Stimulated activated CD8-positive, alpha-beta memory T cell treated with anti-CD3 and anti-CD28 coated beads, Interleukin-4, amount 100 ng/mL, for 48 hours (primary cell): ENCODE data around the gene HSPA4.
"Not testable (repeated sequence)": the region's sequence is repeated elsewhere in the genome, so short reads cannot be mapped to it uniquely, and the experiment has no call there.

Experiments
- DNase-seq: peaks from one replicate; pipeline ENCODE4 v3.0.0-alpha.2; 2020

HSPA4 gene

DNA sequence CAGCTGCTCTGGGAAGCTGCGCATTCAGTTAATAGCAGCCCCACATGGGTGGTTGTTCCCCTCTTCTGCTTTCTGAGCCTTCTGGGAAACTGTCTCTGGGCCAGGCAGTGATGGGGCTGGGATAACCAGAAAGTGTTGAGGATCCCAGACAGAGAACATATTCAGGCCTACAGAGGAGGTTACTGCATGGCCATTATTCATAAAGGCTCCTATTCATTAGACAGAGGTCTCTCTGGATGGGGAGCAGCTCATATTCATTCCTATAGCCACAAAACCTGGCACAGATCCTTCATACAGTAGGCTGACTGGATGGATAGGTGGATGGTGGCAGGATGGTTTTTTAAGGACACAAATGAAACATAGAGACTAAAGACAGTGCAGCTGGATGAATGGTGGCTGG lies 76.3 kb downstream of the HSPA4 start:
- peak; percentile 3 for DNase-seq

DNA sequence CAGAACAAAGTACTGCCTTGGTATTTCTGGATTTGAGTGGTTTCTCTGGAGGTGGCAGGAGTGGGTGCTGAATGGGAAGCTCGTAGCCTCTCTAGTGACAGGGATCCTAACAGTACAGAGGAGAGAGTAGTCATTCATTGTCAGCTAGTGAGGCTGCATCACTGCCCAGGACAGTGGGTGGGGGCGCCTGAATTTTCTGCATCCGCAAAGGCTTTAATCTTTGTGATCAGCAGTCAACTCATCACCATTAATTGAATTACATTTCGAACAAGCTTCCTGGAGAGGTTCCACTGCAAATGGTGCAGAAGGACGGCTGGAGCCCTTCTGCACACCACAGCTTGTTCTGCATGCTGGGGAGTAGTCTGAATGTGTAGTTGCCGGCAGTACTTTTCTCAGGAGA lies 77.5 kb downstream of the HSPA4 start:
- peak; percentile 2 for DNase-seq

DNA sequence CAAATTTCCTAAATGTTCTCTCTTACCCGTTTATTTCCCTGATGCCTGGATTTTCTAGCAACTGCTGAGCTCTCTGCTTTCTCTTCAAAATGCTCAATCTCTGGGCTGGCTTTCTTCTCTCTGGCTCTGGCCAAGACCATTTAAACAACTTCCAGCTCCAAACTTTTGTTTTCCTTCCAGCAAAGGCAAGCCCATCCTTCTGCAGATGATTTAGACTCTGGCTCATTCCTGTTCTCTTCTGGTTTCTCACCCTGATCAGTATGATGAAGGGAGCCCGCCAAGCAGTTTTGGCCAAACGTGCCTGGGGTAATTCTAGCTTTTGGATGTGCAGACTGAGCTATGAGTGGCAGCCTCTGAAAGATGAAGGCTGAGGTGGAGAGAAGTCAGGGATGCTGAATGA lies 78.1 kb downstream of the HSPA4 start:
- DNase-seq: peak; percentile 8

DNA sequence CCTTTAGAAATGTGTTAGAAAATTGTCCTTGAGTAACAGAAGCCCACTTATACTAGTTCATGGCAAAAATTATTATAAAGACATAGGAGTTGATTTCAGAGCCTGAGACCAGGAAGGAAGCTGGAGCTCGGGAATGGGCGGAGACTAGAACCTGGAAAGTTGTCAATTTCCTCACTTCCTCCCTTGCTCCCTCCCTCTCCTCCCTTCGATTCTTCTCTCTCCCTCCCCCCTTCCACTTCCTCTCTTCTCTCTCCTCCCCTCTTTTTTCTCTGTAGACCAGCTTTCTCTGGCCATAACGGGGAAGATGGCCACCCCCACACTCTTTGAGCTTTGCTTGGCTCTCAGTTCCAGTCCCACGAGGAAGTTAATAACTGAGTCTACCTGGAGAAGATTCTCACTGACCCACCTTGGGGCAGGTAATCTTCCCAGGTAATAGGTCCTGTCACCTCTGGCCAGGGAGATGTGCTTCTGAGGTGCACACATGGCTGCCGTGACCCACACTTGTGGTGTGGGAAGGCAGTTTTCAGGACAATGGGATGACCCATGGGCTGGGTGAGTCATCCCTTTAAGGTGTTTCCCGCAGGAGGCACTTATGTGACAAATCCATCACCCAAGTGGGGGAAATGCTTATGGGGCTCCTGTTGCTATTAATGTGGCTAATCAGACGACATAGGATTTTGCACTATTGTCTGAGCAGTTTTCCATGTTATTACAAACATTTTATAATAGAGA lies 78.7 kb downstream of the HSPA4 start:
- DNase-seq: peak; percentile 15

DNA sequence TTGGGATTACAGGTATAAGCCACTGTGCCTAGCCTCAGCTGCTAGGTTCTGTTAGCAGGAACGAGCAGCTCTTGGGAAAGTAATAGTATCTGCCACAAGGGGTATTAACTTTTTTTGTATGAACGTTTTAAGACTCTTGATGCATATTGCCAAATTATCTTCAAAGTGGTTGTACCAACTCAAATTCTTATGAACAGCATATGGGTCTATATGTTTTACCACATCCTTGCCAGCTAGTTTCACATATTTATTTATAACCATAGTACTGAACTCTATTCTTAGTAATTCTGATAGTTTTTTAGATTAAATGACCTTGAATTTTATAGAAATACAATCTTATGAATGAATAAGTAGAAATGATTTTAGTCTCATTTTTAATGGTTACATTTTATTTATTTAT lies 80.9 kb downstream of the HSPA4 start:
- DNase-seq: no peak

DNA sequence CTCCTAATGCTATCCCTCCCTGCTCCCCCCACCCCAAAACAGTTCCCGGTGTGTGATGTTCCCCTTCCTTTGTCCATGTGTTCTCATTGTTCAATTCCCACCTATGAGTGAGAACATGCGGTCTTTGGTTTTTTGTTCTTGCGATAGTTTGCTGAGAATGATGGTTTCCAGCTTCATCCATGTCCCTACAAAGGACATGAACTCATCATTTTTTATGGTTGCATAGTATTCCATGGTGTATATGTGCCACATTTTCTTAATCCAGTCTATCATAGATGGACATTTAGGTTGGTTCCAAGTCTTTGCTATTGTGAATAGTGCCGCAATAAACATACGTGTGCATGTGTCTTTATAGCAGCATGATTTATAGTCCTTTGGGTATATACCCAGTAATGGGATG lies 81.4 kb downstream of the HSPA4 start:
- not testable (repeated sequence) for DNase-seq

DNA sequence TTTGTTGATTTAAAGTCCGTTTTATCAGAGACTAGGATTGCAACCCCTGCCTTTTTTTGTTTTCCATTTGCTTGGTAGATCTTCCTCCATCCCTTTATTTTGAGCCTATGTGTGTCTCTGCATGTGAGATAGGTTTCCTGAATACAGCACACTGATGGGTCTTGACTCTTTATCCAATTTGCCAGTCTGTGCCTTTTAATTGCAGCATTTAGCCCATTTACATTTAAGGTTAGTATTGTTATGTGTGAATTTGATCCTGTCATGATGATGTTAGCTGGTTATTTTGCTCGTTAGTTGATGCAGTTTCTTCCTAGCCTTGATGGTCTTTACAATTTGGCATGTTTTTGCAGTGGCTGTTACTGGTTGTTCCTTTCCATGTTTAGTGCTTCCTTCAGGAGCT lies 85.1 kb downstream of the HSPA4 start:
- not testable (repeated sequence) for DNase-seq

DNA sequence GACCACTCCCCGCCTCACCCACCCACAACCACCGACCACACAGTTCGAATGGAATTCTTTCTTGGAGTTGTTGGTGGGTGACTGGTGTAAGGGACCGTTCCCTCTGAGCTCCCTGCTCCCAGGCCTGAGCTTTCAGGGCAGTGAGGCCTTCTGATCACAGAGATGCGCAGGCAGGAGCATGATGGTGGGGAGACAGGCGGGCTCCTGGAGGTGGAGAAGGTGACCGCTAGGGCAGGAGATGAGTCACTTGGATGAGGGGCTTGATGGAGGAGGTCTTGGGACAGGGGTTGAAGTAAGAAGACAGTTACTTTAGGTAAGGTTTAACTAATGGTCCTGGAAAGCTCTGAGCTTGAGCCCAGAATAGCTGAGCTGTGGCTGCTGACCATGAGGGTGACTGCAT lies 88.5 kb downstream of the HSPA4 start:
- DNase-seq: no peak

DNA sequence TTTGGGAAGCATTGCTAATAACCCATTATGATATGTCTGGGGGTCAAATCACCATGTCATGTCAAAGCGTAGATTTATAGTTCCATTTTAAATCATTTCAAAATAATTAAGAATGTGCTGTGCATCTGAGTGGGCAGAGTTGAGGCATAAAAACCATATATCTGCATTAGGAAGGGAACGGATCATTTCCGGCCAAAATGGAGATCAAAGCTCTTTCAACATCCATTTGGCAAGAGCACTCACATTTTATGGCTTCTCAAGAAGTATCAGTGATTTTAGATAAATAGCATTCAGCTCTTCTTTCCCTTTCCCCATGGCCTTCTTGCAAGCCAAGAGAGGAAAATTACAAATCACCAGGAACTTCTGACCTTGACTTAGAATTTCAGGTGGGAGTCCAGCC lies 89.9 kb downstream of the HSPA4 start:
- no peak for DNase-seq

DNA sequence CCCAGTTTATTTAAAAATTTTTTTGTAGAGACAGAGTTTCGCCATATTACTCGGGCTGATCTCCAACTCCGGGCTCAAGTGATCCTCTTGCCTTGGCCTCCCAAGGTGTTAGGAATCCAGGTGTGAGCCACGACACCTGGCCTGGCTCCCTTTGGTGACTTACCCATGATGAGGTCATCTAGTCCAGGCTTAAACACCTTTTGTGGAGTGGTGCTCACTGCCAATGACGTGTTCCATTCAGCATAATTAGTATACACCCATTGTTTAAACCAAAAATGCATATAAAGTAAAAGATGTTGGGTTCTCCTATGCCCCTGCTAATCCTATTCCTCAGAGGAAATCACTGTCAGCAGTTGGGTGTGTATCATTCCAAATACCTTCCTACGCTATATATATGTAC lies 91.0 kb downstream of the HSPA4 start:
- DNase-seq: no peak

DNA sequence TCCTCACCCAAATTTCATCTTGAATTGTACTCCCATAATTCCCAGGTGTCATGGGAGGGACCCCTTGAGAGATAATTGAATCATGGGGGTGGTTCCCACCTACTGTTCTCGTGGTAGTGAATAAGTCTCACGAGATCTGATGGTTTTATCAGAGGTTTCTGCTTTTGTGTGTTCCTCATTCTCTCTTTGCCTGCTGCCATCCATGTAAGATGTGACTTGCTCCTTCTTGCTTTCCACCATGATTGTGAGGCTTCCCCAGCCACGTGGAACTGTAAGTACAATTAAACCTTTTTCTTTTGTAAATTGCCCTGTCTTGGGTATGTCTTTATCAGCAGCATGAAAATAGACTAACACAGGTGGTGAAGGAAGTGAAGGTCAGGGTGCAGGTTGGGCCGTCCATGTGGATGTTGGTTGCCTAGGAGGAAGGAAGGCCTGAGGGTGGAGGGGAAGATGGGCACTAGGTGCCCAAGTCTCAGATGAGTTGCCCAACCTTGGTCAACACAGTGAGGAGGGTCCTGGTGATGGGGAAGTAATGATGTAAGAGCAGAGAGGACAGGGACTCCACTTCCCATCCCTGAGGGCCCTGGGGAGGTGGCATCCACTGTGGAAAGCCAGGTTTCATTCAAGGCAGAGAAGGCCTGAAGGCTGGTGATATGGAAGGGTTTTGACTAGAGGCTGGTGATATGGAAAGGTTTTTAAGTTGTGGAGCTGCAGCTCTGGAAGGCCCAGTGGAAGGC lies 92.6 kb downstream of the HSPA4 start:
- no peak for DNase-seq

DNA sequence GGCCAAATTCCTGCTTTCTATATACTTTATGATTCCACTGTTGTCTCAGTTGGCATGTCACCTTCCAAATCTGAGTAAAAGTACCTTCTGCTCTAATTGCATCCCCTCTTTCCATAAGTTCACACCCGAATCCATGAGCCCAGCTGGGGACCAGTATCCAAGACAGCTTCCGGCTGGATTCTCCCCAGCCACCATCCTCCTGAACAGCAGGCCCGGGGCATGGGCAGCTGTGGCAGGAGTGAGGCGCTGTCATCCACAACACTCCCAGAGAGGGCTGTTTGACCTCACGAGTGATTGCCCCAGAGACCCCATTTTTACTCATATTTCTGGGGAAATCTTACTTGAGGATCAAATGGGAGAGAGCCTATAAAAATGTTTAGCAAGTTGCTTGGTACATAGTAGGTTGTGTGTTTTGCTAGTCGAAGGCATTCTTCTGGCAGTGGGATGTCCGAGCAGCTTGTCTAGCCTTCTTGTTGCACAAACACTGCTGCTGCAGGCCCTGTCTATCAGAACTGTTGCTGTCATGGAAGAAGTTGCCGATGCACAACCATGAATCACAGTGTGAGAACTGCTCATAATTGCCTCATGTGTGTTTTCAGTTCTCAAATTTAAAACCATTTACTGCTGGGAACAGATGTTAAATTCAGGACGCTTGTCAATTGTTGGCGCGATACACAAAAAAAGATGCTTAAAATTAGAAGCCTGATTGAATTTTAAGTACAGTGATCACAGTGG lies 93.8 kb downstream of the HSPA4 start:
- DNase-seq: no peak

DNA sequence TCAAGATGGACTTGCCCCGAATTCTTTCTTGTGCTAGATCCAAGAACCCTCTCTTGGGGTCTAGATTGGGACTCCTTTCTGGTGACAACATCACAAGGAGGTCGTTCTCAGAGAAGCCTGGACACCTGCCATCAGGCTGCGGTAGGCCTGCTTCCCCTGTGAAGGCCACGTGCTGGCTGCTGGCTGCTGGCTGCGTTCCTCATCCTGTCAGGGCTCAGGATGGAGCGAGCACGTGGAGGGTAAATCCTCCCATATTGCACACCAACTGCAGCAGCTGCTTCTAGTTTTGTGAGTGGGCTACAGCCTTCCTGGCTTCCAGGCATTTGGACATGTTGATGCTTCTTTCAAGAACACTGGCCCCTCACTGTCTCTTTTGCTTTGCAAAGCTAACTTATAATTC lies 95.6 kb downstream of the HSPA4 start:
- DNase-seq: no peak

DNA sequence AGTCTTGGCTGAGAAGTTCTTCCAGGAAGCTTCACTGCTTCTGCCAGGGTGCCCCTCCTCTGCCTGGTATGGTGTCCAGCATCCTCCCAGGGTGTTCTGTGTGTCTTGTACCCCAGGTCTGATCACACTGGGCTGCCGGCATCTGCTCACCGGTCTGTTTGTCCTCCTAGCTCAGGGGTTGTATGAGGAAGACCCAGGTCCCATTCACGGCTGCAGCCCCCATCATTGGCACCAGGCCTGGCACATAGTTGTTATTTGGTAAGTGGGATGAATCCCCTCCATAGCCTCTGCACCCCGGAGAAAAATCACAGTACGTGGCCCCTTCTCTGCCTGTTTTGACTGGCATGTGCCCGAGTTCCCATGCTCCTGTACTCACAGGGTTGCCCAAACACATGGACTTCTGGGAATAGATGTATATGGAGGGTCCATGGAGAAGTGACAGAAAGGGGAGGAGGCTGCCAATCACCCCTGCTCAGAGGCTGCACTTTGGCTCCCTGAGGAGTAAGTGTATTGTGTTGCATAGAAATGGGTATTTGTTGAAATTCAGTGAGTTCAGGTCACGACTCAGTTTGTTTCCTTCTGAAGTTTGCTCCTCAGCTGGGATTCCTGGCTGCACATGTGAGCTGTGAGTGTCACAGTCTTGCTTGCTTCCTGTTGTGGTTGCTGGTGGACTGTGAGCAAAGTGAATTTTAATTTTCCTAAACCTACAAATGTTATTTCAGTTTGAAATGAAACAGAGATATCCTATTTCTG lies 96.2 kb downstream of the HSPA4 start:
- DNase-seq: no peak

DNA sequence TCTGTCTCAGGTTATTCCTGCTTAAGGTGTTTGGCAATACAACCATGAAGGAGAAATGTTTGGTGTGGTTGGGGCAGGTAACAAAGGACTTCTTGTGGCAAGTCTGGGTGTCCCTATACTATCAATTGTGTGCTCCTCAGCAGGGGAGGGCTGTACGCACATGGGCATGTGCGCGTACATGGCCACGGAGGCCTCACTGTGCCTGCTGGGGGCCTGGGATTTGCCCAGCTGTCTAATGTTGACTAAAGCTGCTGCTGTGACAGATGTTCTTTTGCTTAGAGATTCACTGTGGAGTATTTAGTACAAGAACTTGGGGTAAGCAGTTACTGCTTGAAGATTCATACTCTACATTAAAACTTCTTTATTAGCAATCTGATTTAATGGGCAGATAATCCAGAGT lies 97.5 kb downstream of the HSPA4 start:
- DNase-seq: no peak

DNA sequence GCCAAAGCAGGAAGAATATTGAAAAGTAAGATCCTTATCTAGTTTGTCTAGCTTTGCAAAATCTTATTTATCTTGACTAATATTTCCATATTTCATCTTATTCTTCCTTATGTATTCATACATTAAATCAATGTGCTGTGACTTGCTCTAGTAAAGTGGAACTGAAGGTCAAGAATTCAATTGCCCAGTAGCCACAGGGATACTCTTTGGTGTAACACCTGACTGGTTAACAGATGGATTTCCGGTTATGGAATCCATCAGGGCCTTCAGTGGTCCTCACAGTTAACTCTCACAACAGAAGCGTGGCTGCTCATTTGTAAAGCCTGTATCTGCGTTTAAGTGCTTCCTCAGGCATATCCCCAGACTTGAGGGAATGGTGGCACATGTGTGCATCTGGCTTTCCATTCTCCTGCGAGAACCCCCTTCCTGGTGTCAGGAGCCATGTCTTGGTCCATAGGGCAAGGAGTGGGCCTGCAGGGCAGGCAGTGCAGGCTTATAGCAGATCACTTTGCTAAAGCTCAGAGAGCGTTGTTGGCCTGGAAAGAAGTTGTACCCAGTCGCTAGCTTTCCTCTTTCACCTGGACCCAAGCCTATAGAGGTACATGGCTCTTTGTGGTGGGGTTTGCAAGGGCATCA lies 99.2 kb downstream of the HSPA4 start:
- no peak for DNase-seq

DNA sequence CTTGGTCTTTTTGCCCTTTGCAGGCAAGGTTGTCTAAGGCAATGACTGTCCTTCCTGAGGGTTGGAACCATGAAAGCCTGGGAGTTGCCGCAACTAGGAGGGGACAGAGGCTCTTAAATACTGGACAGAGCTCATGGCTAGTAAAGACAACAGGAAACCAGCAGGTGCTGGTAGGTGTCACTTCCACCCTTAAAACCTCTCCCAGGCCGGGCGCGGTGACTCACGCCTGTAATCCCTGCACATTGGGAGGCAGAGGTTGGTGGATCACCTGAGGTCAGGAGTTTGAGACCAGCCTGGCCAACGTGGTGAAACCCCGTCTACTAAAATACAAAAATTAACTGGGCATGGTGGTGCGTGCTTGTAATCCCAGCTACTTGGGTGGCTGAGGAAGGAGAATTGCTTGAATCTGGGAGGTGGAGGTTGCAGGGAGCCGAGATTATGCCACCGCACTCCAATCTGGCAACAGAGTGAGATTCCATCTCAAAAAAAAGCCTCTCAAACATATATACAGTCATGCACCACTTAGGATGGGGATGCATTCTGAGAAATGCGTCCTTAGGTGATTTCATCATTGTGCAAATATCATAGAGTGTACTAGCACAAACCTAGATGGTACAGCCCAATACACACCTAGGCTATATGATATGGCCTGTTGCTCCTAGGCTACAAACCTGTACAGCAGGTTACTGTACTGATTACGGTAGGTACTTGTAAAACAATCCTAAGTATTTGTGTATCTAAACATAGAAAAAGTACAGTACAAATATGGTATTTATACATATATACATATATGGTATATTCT lies 102.7 kb downstream of the HSPA4 start:
- DNase-seq: no peak

DNA sequence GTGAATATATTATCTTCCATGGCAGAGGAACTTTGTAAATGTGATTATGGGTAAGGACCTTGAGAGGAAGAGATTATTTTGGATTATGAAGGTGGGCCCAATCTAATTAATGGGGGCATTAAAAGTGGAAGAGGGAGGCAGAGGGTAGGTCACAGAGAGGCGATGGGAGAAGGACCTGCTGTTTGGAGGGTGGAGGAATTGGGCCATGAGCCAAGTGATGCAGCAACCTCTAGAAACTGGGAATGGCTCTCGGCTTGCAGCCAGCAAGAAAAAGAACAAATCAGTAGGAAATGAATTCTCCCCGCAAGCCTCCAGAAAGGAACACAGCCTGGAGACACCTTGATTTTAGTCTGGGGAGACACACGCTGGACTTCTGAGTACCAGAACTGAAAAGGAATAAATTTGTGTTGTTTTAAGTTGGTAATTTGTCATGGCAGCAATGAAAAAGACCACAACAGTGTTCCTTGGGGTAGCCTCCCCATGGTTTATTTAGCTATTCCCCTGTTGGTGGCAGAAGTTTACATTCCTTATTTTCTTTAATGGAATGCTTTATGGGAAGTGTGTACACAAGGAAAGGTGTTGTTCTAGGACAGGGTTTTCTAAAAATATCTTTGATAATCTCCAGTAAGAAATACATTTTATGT lies 103.6 kb downstream of the HSPA4 start:
- DNase-seq: no peak
